ENCODE measurements around the gene RPS21. TPM values are rescaled to one million over a fixed set of nuclear protein-coding genes. Genes with fewer than 3 reads are reported as not detected.

RPS21 gene
- total and polyA plus RNA-seq, 9 of the 15 experiments (the other 6 are each of a cell fraction or from before 2014, with no cell fraction given), result 1,380 to 5,647 (median 3,091) TPM

- in situ Hi-C loops (cut with MboI), result no loop called here
- Histone ChIP-seq H3K9me3 (replicated peaks; ENCODE audit: control insufficient read depth, insufficient read depth, low read depth, low read length) (no peaks in the 10 kb centered on the region), H3K4me1 (replicated peaks in 1 of 2; ENCODE audit: control insufficient read depth in 2 of 2, insufficient read depth in 2 of 2, low read length in 2 of 2) (peaks cover 9 to 65% of the 10 kb centered on the region in 2 experiments), H3K27ac (ENCODE audit: extremely low read depth, low read depth, low read length) (no peak overlapping the region), H3K36me3 (ENCODE audit: control insufficient read depth, insufficient read depth, low read length) (peaks cover 9% of the 10 kb centered on the region; the same call in 1 of the 3 replicates), H3K4me3 (no peak overlapping the region), H4K20me1 (replicated peaks; ENCODE audit: control insufficient read depth, insufficient read depth, low read length) (0 out of 2 replicates have a peak, but pooled peaks cover 8% of the 10 kb centered on the region), H3K79me2 (ENCODE audit: control insufficient read depth, insufficient read depth, low read length) (peaks cover 14% of the 10 kb centered on the region), H2AFZ (ENCODE audit: low read depth, low read length) (no peak overlapping the region), H3K9ac (ENCODE audit: insufficient read depth in 1 of 2, low read depth in 2 of 2, low read length in 2 of 2) (peak overlapping the region in 1 of 2 experiments; percentile 36; a peak in 2 of 4 replicates), H3K27me3 (ENCODE audit: control insufficient read depth in 2 of 2, insufficient read depth in 2 of 2, low read length in 2 of 2) (no peaks in the 10 kb centered on the region), H3K9me1 (ENCODE audit: control insufficient read depth, insufficient read depth, low read length) (peaks cover 4% of the 10 kb centered on the region), H3K4me2 (ENCODE audit: insufficient read depth, low read length) (no peak overlapping the region)
- ATAC-seq (no peak), DNase-seq (ENCODE audit: extremely low read depth in 1 of 4, low spot score in 3 of 4) (no peak), FAIRE-seq (no peak)
- ChIA-PET POLR2A (interaction anchor here (4.2 kb wide), 1 partner anchor 13 kb away, joined by 28 read pairs; no protein-coding TSS in a partner anchor), CTCF (ENCODE audit: low intra/inter-chr PET ratio) (no interaction called here)
- WGBS (ENCODE audit: insufficient coverage, low coverage, missing lambda C conversion rate), result 80% methylated on average over 13 of the region's 13 CpGs
- intact Hi-C loops (cut with micrococcal nuclease), result no loop called here
- no TSS peak for BruUV-seq (replicated peaks)
- TF ChIP-seq SMARCE1 (IDR thresholded peaks at IDR 0.05) (no peak), CREB3L1 (IDR thresholded peaks at IDR 0.05; ENCODE audit: borderline replicate concordance, low read depth) (no peak), ILK (tag; IDR thresholded peaks at IDR 0.05; ENCODE audit: borderline replicate concordance, low read depth) (no peak), POLR2G (IDR thresholded peaks at IDR 0.05; ENCODE audit: low read depth, low read length) (no peak), CBX3 (IDR thresholded peaks at IDR 0.05; ENCODE audit: borderline replicate concordance in 1 of 2, low read length in 2 of 2) (no peak), TAL1 (IDR thresholded peaks at IDR 0.05) (no peak), ZNF165 (CRISPR knock-in tag; IDR thresholded peaks at IDR 0.05; ENCODE audit: borderline replicate concordance) (no peak), CEBPZ (IDR thresholded peaks at IDR 0.05; ENCODE audit: borderline replicate concordance, low read depth, low read length) (no peak), ZNF717 (CRISPR knock-in tag; IDR thresholded peaks at IDR 0.05) (no peak), ZNF263 (CRISPR knock-in tag; IDR thresholded peaks at IDR 0.05; ENCODE audit: borderline replicate concordance) (no peak), HCFC1 (IDR thresholded peaks at IDR 0.05; ENCODE audit: low read depth, low read length) (no peak), TARDBP (IDR thresholded peaks at IDR 0.05) (no peak), L3MBTL2 (IDR thresholded peaks at IDR 0.05) (no peak)
Measured at GRCh38 chr20:62403331-62403730, 16.4 kb downstream of the RPS21 start.
